ENCODE data around the gene CXCL1.

The CXCL1 gene

GRCh38 chr4:73918058-73918457 is 48.9 kb downstream of the CXCL1 start:
- DNase-seq (ENCODE audit: low spot score): no peak

GRCh38 chr4:73919691-73920090 is 50.5 kb downstream of the CXCL1 start:
- no peak for DNase-seq (ENCODE audit: low spot score)
